ENCODE measurements around the gene CMKLR1.

The CMKLR1 gene

GRCh38 chr12:108361606-108362005 lies 22.5 kb upstream of the CMKLR1 start:
- DNase-seq (ENCODE audit: low spot score), result no peak

GRCh38 chr12:108360487-108360886 lies 21.4 kb upstream of the CMKLR1 start:
- no peak for DNase-seq (ENCODE audit: low spot score)

GRCh38 chr12:108360057-108360456 lies 20.9 kb upstream of the CMKLR1 start:
- DNase-seq (ENCODE audit: low spot score), result no peak

- no peak for DNase-seq (ENCODE audit: low spot score)
Measured at GRCh38 chr12:108358580-108358965, 19.5 kb upstream of the CMKLR1 start.

- no peak for DNase-seq (ENCODE audit: low spot score)
Measured at GRCh38 chr12:108357834-108358579, 18.9 kb upstream of the CMKLR1 start.

- DNase-seq (ENCODE audit: low spot score), result no peak
Measured at GRCh38 chr12:108356835-108357806, 18.0 kb upstream of the CMKLR1 start.

GRCh38 chr12:108355069-108355468 lies 16.0 kb upstream of the CMKLR1 start:
- DNase-seq (ENCODE audit: low spot score), result no peak

- DNase-seq (ENCODE audit: low spot score), result no peak
Measured at GRCh38 chr12:108352591-108352990, 13.5 kb upstream of the CMKLR1 start.

GRCh38 chr12:108350511-108350910 lies 11.4 kb upstream of the CMKLR1 start:
- DNase-seq (ENCODE audit: low spot score), result no peak

- no peak for DNase-seq (ENCODE audit: low spot score)
Measured at GRCh38 chr12:108349278-108349688, 10.2 kb upstream of the CMKLR1 start.

GRCh38 chr12:108348842-108349241 lies 9.7 kb upstream of the CMKLR1 start:
- DNase-seq (ENCODE audit: low spot score), result no peak

GRCh38 chr12:108346727-108347710 lies 7.9 kb upstream of the CMKLR1 start:
- DNase-seq (ENCODE audit: low spot score), result no peak

- DNase-seq (ENCODE audit: low spot score), result no peak
Measured at GRCh38 chr12:108345716-108346633, 6.9 kb upstream of the CMKLR1 start.

GRCh38 chr12:108342985-108343384 lies 3.9 kb upstream of the CMKLR1 start:
- no peak for DNase-seq (ENCODE audit: low spot score)

GRCh38 chr12:108341854-108342847 lies 3.0 kb upstream of the CMKLR1 start:
- DNase-seq (ENCODE audit: low spot score), result no peak

GRCh38 chr12:108341356-108341755 lies 2.2 kb upstream of the CMKLR1 start:
- no peak for DNase-seq (ENCODE audit: low spot score)

GRCh38 chr12:108340037-108340436 lies 926 bp upstream of the CMKLR1 start:
- no peak for DNase-seq (ENCODE audit: low spot score)

- peak; percentile 13 for DNase-seq (ENCODE audit: low spot score)
Measured at GRCh38 chr12:108337235-108338223, 1.6 kb downstream of the CMKLR1 start.
